Measurements from ENCODE around the gene CHFR. TPM values are rescaled to one million over a fixed set of nuclear protein-coding genes. Genes with fewer than 3 reads are reported as not detected.
"Not testable (repeated sequence)": the region's sequence is repeated elsewhere in the genome, so short reads cannot be mapped to it uniquely, and the experiment has no call there.

The CHFR gene
- total RNA-seq, 1 experiment from 2014 or later = 24.5 TPM

- in situ Hi-C loops (cut with HindIII; ENCODE audit: low pct_unique_long_range_greater_than_20kb, low sequenced_read_pairs) = no loop called here
- DNase-seq (ENCODE audit: low read depth, low spot score) = no peak
Observed at GRCh38 chr12:132851465-132851864, 35.9 kb downstream of the CHFR start.

- in situ Hi-C loops (cut with HindIII; ENCODE audit: low pct_unique_long_range_greater_than_20kb, low sequenced_read_pairs) = no loop called here
- DNase-seq (ENCODE audit: low read depth, low spot score) = no peak
Observed at GRCh38 chr12:132850291-132850690, 37.1 kb downstream of the CHFR start.

- DNase-seq (ENCODE audit: low read depth, low spot score) = no peak
- in situ Hi-C loops (cut with HindIII; ENCODE audit: low pct_unique_long_range_greater_than_20kb, low sequenced_read_pairs) = no loop called here
Observed at GRCh38 chr12:132848521-132848920, 38.9 kb downstream of the CHFR start.

- no peak for DNase-seq (ENCODE audit: low read depth, low spot score)
- in situ Hi-C loops (cut with HindIII; ENCODE audit: low pct_unique_long_range_greater_than_20kb, low sequenced_read_pairs) = no loop called here
Observed at GRCh38 chr12:132847363-132848356, 39.7 kb downstream of the CHFR start.

- DNase-seq (ENCODE audit: low read depth, low spot score); in situ Hi-C loops (cut with HindIII; ENCODE audit: low pct_unique_long_range_greater_than_20kb, low sequenced_read_pairs): not testable (repeated sequence)
Observed at GRCh38 chr12:132844681-132845080, 42.7 kb downstream of the CHFR start.

GRCh38 chr12:132842449-132843045 is 44.9 kb downstream of the CHFR start:
- in situ Hi-C loops (cut with HindIII; ENCODE audit: low pct_unique_long_range_greater_than_20kb, low sequenced_read_pairs) = no loop called here

GRCh38 chr12:132841151-132841550 is 46.3 kb downstream of the CHFR start:
- in situ Hi-C loops (cut with HindIII; ENCODE audit: low pct_unique_long_range_greater_than_20kb, low sequenced_read_pairs) = no loop called here
- DNase-seq (ENCODE audit: low read depth, low spot score) = no peak

More at GRCh38 chr12:132842449-132843045, 44.9 kb downstream of the CHFR start:
- no peak for DNase-seq (ENCODE audit: low read depth, low spot score)

- DNase-seq (ENCODE audit: low read depth, low spot score) = no peak
- in situ Hi-C loops (cut with HindIII; ENCODE audit: low pct_unique_long_range_greater_than_20kb, low sequenced_read_pairs) = no loop called here
Observed at GRCh38 chr12:132840536-132840935, 46.9 kb downstream of the CHFR start.

- in situ Hi-C loops (cut with HindIII; ENCODE audit: low pct_unique_long_range_greater_than_20kb, low sequenced_read_pairs) = no loop called here
Observed at GRCh38 chr12:132839558-132840235, 47.7 kb downstream of the CHFR start.

GRCh38 chr12:132838410-132839080 is 48.9 kb downstream of the CHFR start:
- DNase-seq (ENCODE audit: low read depth, low spot score) = no peak
- in situ Hi-C loops (cut with HindIII; ENCODE audit: low pct_unique_long_range_greater_than_20kb, low sequenced_read_pairs) = no loop called here

More at GRCh38 chr12:132839558-132840235, 47.7 kb downstream of the CHFR start:
- DNase-seq (ENCODE audit: low read depth, low spot score) = no peak

GRCh38 chr12:132837693-132838409 is 49.6 kb downstream of the CHFR start:
- in situ Hi-C loops (cut with HindIII; ENCODE audit: low pct_unique_long_range_greater_than_20kb, low sequenced_read_pairs) = no loop called here
- no peak for DNase-seq (ENCODE audit: low read depth, low spot score)

- in situ Hi-C loops (cut with HindIII; ENCODE audit: low pct_unique_long_range_greater_than_20kb, low sequenced_read_pairs) = no loop called here
- DNase-seq (ENCODE audit: low read depth, low spot score) = no peak
Observed at GRCh38 chr12:132836795-132837331, 50.5 kb downstream of the CHFR start.

GRCh38 chr12:132836230-132836629 is 51.2 kb downstream of the CHFR start:
- in situ Hi-C loops (cut with HindIII; ENCODE audit: low pct_unique_long_range_greater_than_20kb, low sequenced_read_pairs); DNase-seq (ENCODE audit: low read depth, low spot score): not testable (repeated sequence)

GRCh38 chr12:132835076-132836025 is 52.1 kb downstream of the CHFR start:
- in situ Hi-C loops (cut with HindIII; ENCODE audit: low pct_unique_long_range_greater_than_20kb, low sequenced_read_pairs) = no loop called here
- DNase-seq (ENCODE audit: low read depth, low spot score) = no peak

- in situ Hi-C loops (cut with HindIII; ENCODE audit: low pct_unique_long_range_greater_than_20kb, low sequenced_read_pairs) = no loop called here
- DNase-seq (ENCODE audit: low read depth, low spot score) = no peak
Observed at GRCh38 chr12:132834181-132834711, 53.2 kb downstream of the CHFR start.

- in situ Hi-C loops (cut with HindIII; ENCODE audit: low pct_unique_long_range_greater_than_20kb, low sequenced_read_pairs) = no loop called here
- no peak for DNase-seq (ENCODE audit: low read depth, low spot score)
Observed at GRCh38 chr12:132833341-132833740, 54.1 kb downstream of the CHFR start.
